H1 (cell line): Measurements from ENCODE around the gene SLC35G2. TPM values are rescaled to one million over a fixed set of nuclear protein-coding genes. Genes with fewer than 3 reads are reported as not detected.

ENCODE experiments used
- CTCF ChIA-PET: fragments of 300-600 bp; sonication (Branson Sonifier 250); formaldehyde crosslinking; loops from one replicate; lab custom pipeline; 2021; ENCODE audit not compliant: partially characterized antibody; lab: Charles Lee
- POLR2A ChIA-PET: fragments of 300-600 bp; sonication (Branson Sonifier 250); formaldehyde crosslinking; loops from one replicate; lab custom pipeline; 2021; ENCODE audit warnings: inconsistent platforms; ENCODE audit not compliant: partially characterized antibody; lab: Charles Lee
- DNase-seq, 2 experiments: peaks; one replicate each; pipeline versions ENCODE4 v3.0.0 to v3.0.0-alpha.2; 2010 to 2022; ENCODE audit warnings: low spot score in 2 of 2, low read depth in 1 of 2, mixed read lengths in 1 of 2
- FAIRE-seq: peaks from 2 replicates; lab custom pipeline; 2011; peaks lifted over from hg19 to GRCh38; lab: Jason Lieb, UNC
- H2AFZ ChIP-seq: 2 replicates; pipeline ENCODE4 v1.8.1; 2012; ENCODE audit warnings: low read length, inconsistent platforms
- H2AK5ac ChIP-seq: 2 replicates; pipeline ENCODE4 v1.6.1; 2013; ENCODE audit warnings: low read depth, low read length
- H2BK120ac ChIP-seq: replicated peaks from 2 replicates; pipeline ENCODE3; 2013; ENCODE audit warnings: low read depth, low read length, inconsistent platforms
- H2BK12ac ChIP-seq: 2 replicates; pipeline ENCODE4 v1.6.1; 2013; ENCODE audit warnings: low read depth, low read length
- H2BK15ac ChIP-seq: 2 replicates; pipeline ENCODE4 v1.6.1; 2013; ENCODE audit warnings: low read length
- H2BK20ac ChIP-seq: 2 replicates; pipeline ENCODE4 v1.6.1; 2013; ENCODE audit warnings: low read length
- H2BK5ac ChIP-seq: 2 replicates; pipeline ENCODE4 v1.6.1; 2013; ENCODE audit warnings: low read depth, low read length
- H3K14ac ChIP-seq: 2 replicates; pipeline ENCODE4 v1.6.1; 2013; ENCODE audit warnings: inconsistent platforms; ENCODE audit not compliant: insufficient read length
- H3K18ac ChIP-seq: 2 replicates; pipeline ENCODE4 v1.6.1; 2013; ENCODE audit warnings: low read length; ENCODE audit errors: extremely low read depth
- H3K23ac ChIP-seq: 2 replicates; pipeline ENCODE4 v1.6.1; 2013; ENCODE audit warnings: inconsistent platforms; ENCODE audit not compliant: insufficient read length
- H3K23me2 ChIP-seq: 2 replicates; pipeline ENCODE4 v1.6.1; 2013; ENCODE audit warnings: low read depth, low read length
- H3K27ac ChIP-seq: 2 replicates; pipeline ENCODE4 v1.6.1; 2011; ENCODE audit warnings: low read depth, low read length, inconsistent platforms
- H3K27me3 ChIP-seq, 4 experiments: replicated peaks in 1 of 4; 1 replicate in 1 of 4; 2 replicates in 3 of 4; pipeline versions ENCODE4 v1.6.1 to v1.8.1; 2011 to 2013; ENCODE audit warnings: low read length in 3 of 4, mild to moderate bottlenecking in 3 of 4, inconsistent platforms in 2 of 4, mixed read lengths in 2 of 4, moderate library complexity in 1 of 4; ENCODE audit not compliant: control insufficient read depth in 3 of 4, insufficient read depth in 3 of 4; ENCODE audit errors: extremely low read depth in 1 of 4
- H3K36me3 ChIP-seq, 4 experiments: 2 replicates each; pipeline versions ENCODE4 v1.6.1 to v1.8.1; 2011 to 2013; ENCODE audit warnings: mild to moderate bottlenecking in 4 of 4, low read length in 3 of 4, moderate library complexity in 2 of 4, control low read depth in 1 of 4, inconsistent platforms in 1 of 4; ENCODE audit not compliant: insufficient read depth in 4 of 4, control insufficient read depth in 2 of 4
- H3K4ac ChIP-seq: replicated peaks from 2 replicates; pipeline ENCODE3; 2013; ENCODE audit warnings: low read length, low read depth, mixed read lengths, inconsistent platforms; ENCODE audit not compliant: insufficient read length
- H3K4me1 ChIP-seq, 4 experiments: replicated peaks in 1 of 4; 1 replicate in 1 of 4; 2 replicates in 3 of 4; pipeline versions ENCODE4 v1.6.1 to v1.8.1; 2011 to 2013; ENCODE audit warnings: low read length in 3 of 4, inconsistent platforms in 2 of 4, mixed read lengths in 1 of 4; ENCODE audit not compliant: insufficient read depth in 4 of 4, control insufficient read depth in 3 of 4
- H3K4me2 ChIP-seq, 2 experiments: 2 replicates each; pipeline versions ENCODE4 v1.6.1 to v1.8.1; 2011 to 2013; ENCODE audit warnings: low read depth in 2 of 2, low read length in 2 of 2, control low read depth in 1 of 2, inconsistent platforms in 1 of 2, mild to moderate bottlenecking in 1 of 2; ENCODE audit not compliant: insufficient read depth in 1 of 2
- H3K4me3 ChIP-seq, 4 experiments: fragments of 200-600, 300-600 bp in 1 of 4; sonication (generic), shearing (Covaris generic), sonication (Bioruptor Twin) in 1 of 4; 2 replicates each; pipeline versions ENCODE4 v1.5.1 to v1.8.1; 2011 to 2016; ENCODE audit warnings: low read length in 4 of 4, low read depth in 3 of 4, control low read depth in 2 of 4, inconsistent platforms in 2 of 4, mild to moderate bottlenecking in 2 of 4, mixed read lengths in 1 of 4, moderate library complexity in 1 of 4; ENCODE audit not compliant: insufficient read depth in 2 of 4; ENCODE audit errors: extremely low read depth in 1 of 4
- H3K56ac ChIP-seq: replicated peaks from 2 replicates; pipeline ENCODE3; 2013; ENCODE audit warnings: low read depth, mild to moderate bottlenecking, mixed read lengths, low read length, inconsistent platforms; ENCODE audit not compliant: insufficient read length
- H3K79me1 ChIP-seq: 2 replicates; pipeline ENCODE4 v1.6.1; 2013; ENCODE audit warnings: low read depth, low read length, control low read depth
- H3K79me2 ChIP-seq, 2 experiments: 2 replicates each; pipeline versions ENCODE4 v1.6.1 to v1.8.1; 2012 to 2013; ENCODE audit warnings: low read length in 2 of 2, mild to moderate bottlenecking in 2 of 2, inconsistent platforms in 1 of 2; ENCODE audit not compliant: insufficient read depth in 2 of 2, control insufficient read depth in 1 of 2
- H3K9ac ChIP-seq, 4 experiments: replicated peaks in 1 of 4; 1 replicate in 1 of 4; 2 replicates in 3 of 4; pipeline versions ENCODE4 v1.6.1 to v1.8.1; 2011 to 2013; ENCODE audit warnings: low read depth in 3 of 4, low read length in 3 of 4, control low read depth in 2 of 4, mild to moderate bottlenecking in 2 of 4, moderate library complexity in 2 of 4, inconsistent platforms in 1 of 4; ENCODE audit errors: extremely low read depth in 1 of 4
- H3K9me3 ChIP-seq, 2 experiments: 2 replicates each; pipeline versions ENCODE4 v1.6.1 to v1.8.1; 2012 to 2013; ENCODE audit warnings: mild to moderate bottlenecking in 2 of 2, moderate library complexity in 2 of 2, control low read depth in 1 of 2, inconsistent platforms in 1 of 2, low read depth in 1 of 2, low read length in 1 of 2, mixed read lengths in 1 of 2; ENCODE audit not compliant: insufficient read depth in 2 of 2
- H4K20me1 ChIP-seq, 2 experiments: replicated peaks in 1 of 2; 2 replicates each; pipeline versions ENCODE3 to v1.8.1; 2011 to 2013; ENCODE audit warnings: inconsistent platforms in 2 of 2, low read length in 2 of 2, mild to moderate bottlenecking in 1 of 2; ENCODE audit not compliant: insufficient read depth in 2 of 2, control insufficient read depth in 1 of 2
- H4K5ac ChIP-seq: 2 replicates; pipeline ENCODE4 v1.6.1; 2013; ENCODE audit warnings: low read length, low read depth, mixed read lengths, inconsistent platforms; ENCODE audit not compliant: insufficient read length
- H4K8ac ChIP-seq: 2 replicates; pipeline ENCODE4 v1.8.0; 2013; ENCODE audit warnings: mild to moderate bottlenecking, moderate library complexity, low read length, inconsistent platforms; ENCODE audit not compliant: insufficient read depth; ENCODE audit errors: extremely low read depth
- H4K91ac ChIP-seq: replicated peaks from 2 replicates; pipeline ENCODE3; 2013; ENCODE audit warnings: low read length, mixed read lengths, inconsistent platforms; ENCODE audit not compliant: insufficient read length
- CEBPB ChIP-seq: IDR thresholded peaks from 2 replicates; pipeline ENCODE4 v1.6.1; 2012; ENCODE audit warnings: low read depth, low read length
- CHD2 ChIP-seq: IDR thresholded peaks from 2 replicates; pipeline ENCODE4 v1.6.1; 2012; ENCODE audit warnings: low read length, improper control_type of control experiment
- CREB1 ChIP-seq: IDR thresholded peaks from 2 replicates; pipeline ENCODE4 v1.6.1; 2012; ENCODE audit warnings: inconsistent platforms
- EZH2 ChIP-seq: fragments of 200-600 bp; sonication (generic); IDR thresholded peaks from 2 replicates; pipeline ENCODE4 v1.7.1; 2012; ENCODE audit warnings: low read depth, mild to moderate bottlenecking, moderate library complexity, low read length, inconsistent platforms; ENCODE audit not compliant: severe bottlenecking
- HDAC6 ChIP-seq: IDR thresholded peaks from one replicate; pipeline ENCODE4 v1.7.1; 2012; ENCODE audit warnings: low read depth, mild to moderate bottlenecking, inconsistent platforms, low read length, moderate library complexity
- JUN ChIP-seq: IDR thresholded peaks from 2 replicates; pipeline ENCODE4 v1.6.1; 2011; ENCODE audit warnings: low read depth, mild to moderate bottlenecking, improper control_type of control experiment, low read length
- JUND ChIP-seq: IDR thresholded peaks from 2 replicates; pipeline ENCODE4 v1.6.1; 2011; ENCODE audit warnings: mild to moderate bottlenecking, improper control_type of control experiment, low read length
- KDM4A ChIP-seq: IDR thresholded peaks from one replicate; pipeline ENCODE4 v1.7.1; 2012; ENCODE audit warnings: low read depth, mild to moderate bottlenecking, moderate library complexity, low read length, inconsistent platforms; ENCODE audit not compliant: severe bottlenecking
- SP4 ChIP-seq: IDR thresholded peaks from 2 replicates; pipeline ENCODE4 v1.6.1; 2012; ENCODE audit warnings: low read length, inconsistent platforms
- SRF ChIP-seq: IDR thresholded peaks from 2 replicates; pipeline ENCODE4 v1.6.1; 2011; ENCODE audit warnings: mild to moderate bottlenecking, low read depth, low read length, moderate library complexity
- SUZ12 ChIP-seq: fragments of 200-600 bp; sonication (generic); IDR thresholded peaks from 2 replicates; pipeline ENCODE4 v1.6.1; 2012; ENCODE audit warnings: mild to moderate bottlenecking, inconsistent platforms, low read length, moderate library complexity, mixed read lengths
- TAF1 ChIP-seq: IDR thresholded peaks from 2 replicates; pipeline ENCODE4 v1.6.1; 2011; ENCODE audit warnings: mild to moderate bottlenecking, low read depth, low read length
- TCF12 ChIP-seq: IDR thresholded peaks from 2 replicates; pipeline ENCODE4 v1.6.1; 2011; ENCODE audit warnings: low read depth, mild to moderate bottlenecking, low read length
- WGBS, 2 experiments: shearing (Covaris generic) in 1 of 2; methylation state at CpG; one replicate each; pipeline versions ENCODE4 v1.1.6 to v1.1.7; 2013 to 2015; ENCODE audit warnings: low lambda C conversion rate in 2 of 2, mixed read lengths in 2 of 2, inconsistent platforms in 1 of 2, low coverage in 1 of 2, missing lambda C conversion rate in 1 of 2; ENCODE audit not compliant: insufficient replicate concordance in 2 of 2, insufficient coverage in 1 of 2, insufficient read length in 1 of 2; ENCODE audit errors: extremely low coverage in 1 of 2, missing lambda C conversion rate in 1 of 2; 5-methylcytosine and 5-hydroxymethylcytosine counted together
- polyA plus RNA-seq, 7 experiments: library from polyadenylated mRNA; depleted of rRNA in 3 of 7; stranded (reverse) in 5 of 7; unstranded in 2 of 7; fragments of >200 nt in 5 of 7; fragments of 200-250 nt in 2 of 7; gene quantifications; 1 replicate in 5 of 7; 2 replicates in 1 of 7; 4 replicates in 1 of 7; pipeline versions ENCODE4 v1.2.1 to v1.2.3, GENCODE V29; 2011 to 2013; ENCODE audit warnings: missing spikeins in 2 of 7, mixed read lengths in 2 of 7
- total RNA-seq: library from RNA; stranded (reverse); fragmentation: NEBNext Ultra II Directional; extraction: Animal tissue kit (Norgen Biotek cat#: 25700); gene quantifications from 2 replicates; pipeline ENCODE4 v1.2.1, GENCODE V29; 2021

Gene SLC35G2
- total and polyA plus RNA-seq, 2 of the 8 experiments (the other 6 are each of a cell fraction or from before 2014, with no cell fraction given): 5.2 to 6.4 TPM

DNA sequence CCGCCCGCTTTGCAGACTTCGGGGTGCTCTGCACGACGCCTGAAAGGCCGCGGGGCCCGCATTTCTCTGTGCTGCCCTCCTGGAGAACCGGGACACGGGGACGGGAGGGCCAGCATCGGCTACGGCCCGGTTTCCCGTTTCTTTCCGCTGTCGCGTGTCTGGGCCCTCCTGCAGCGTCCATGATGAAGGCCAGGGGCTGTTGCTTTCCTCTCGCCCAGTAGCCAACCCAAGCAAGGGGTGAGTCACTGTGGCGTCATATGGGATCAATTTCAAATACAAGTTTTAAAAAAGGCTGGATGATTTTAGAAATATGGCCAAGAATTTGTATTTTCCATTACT is 435 bp downstream of the SLC35G2 start:
- no peak overlapping the region for H3K4ac ChIP-seq
- H2BK12ac ChIP-seq: no peak overlapping the region; the same call in 1 of the 2 replicates
- H3K9ac ChIP-seq: peak overlapping the region in 3 of 4 experiments; percentile 4 to 49 (median 38); a peak in 4 of 7 replicates
- H3K9me3 ChIP-seq: no peaks in the 10 kb centered on the region
- peaks cover 11% of the 10 kb centered on the region for H3K23me2 ChIP-seq
- peak overlapping the region; percentile 96 to 99 for H3K4me2 ChIP-seq
- H3K56ac ChIP-seq: peak overlapping the region; percentile 46
- H3K27me3 ChIP-seq: peaks cover 0 to 9% (median 5%) of the 10 kb centered on the region in 4 experiments; a peak in 6 of 7 replicates
- TF ChIP-seq CREB1: peak; percentile 17; the same call in 1 of the 2 replicates
- TF ChIP-seq CEBPB: no peak
- TF ChIP-seq TAF1: peak; percentile 28; the same call in 1 of the 2 replicates
- TF ChIP-seq TCF12: no peak
- no peak for TF ChIP-seq HDAC6
- no peak for TF ChIP-seq JUN
- no peak for TF ChIP-seq SP4
- TF ChIP-seq JUND: peak; percentile 50
- no peak for TF ChIP-seq CHD2
- no peak for TF ChIP-seq SRF
- no peak; the same call in 1 of the 2 replicates for TF ChIP-seq SUZ12
- peak; percentile 30 for TF ChIP-seq EZH2
- peak; percentile 27 for TF ChIP-seq KDM4A
- peak overlapping the region; percentile 52 to 66 (median 58) for H3K4me3 ChIP-seq
- H4K5ac ChIP-seq: no peak overlapping the region
- WGBS, 2 experiments: 2% methylated on average over 18 of the region's 21 CpGs; no CpG with 5 or more reads in 1 of the 2 experiments
- peak overlapping the region; percentile 1 for H3K18ac ChIP-seq
- CTCF ChIA-PET: no interaction called here
- H2BK20ac ChIP-seq: no peak overlapping the region
- H4K8ac ChIP-seq: peak overlapping the region; percentile 22; the same call in 1 of the 2 replicates
- H3K79me1 ChIP-seq: peaks cover 2% of the 10 kb centered on the region; the same call in 1 of the 2 replicates
- POLR2A ChIA-PET: interaction anchor here (1.0 to 1.7 kb wide), 2 partner anchors 42 to 67 kb away, joined by 3 to 6 read pairs; partner anchors contain the start of genes NCK1 and STAG1
- no peak overlapping the region for H4K91ac ChIP-seq
- H2BK15ac ChIP-seq: no peak overlapping the region
- H4K20me1 ChIP-seq: peaks cover 0 to 7% of the 10 kb centered on the region in 2 experiments
- H3K27ac ChIP-seq: no peak overlapping the region
- H2BK5ac ChIP-seq: no peak overlapping the region
- H3K23ac ChIP-seq: no peak overlapping the region
- 0 out of 2 replicates have a peak overlapping the region, but pooled peaks have one; percentile 86 for H2AFZ ChIP-seq
- peaks cover 0 to 9% (median 4%) of the 10 kb centered on the region in 4 experiments; a peak in 4 of 7 replicates for H3K4me1 ChIP-seq
- no peak overlapping the region for H2BK120ac ChIP-seq
- H3K36me3 ChIP-seq: no peaks in the 10 kb centered on the region
- no peak for DNase-seq
- peaks cover 0 to 16% of the 10 kb centered on the region in 2 experiments; a peak in 2 of 4 replicates for H3K79me2 ChIP-seq
- no peak for FAIRE-seq
- H2AK5ac ChIP-seq: no peak overlapping the region
- no peak overlapping the region for H3K14ac ChIP-seq
